Esophagus squamous epithelium (tissue), 5 donors: ENCODE results near the gene AFF4. TPM values are rescaled to one million over a fixed set of nuclear protein-coding genes. Genes with fewer than 3 reads are reported as not detected.
"Not testable (repeated sequence)": the region's sequence is repeated elsewhere in the genome, so short reads cannot be mapped to it uniquely, and the experiment has no call there.

Experiments
- DNase-seq: peaks from one replicate; lab custom pipeline; 2025; lab: John Stamatoyannopoulos, UW
- H3K27ac ChIP-seq, 4 donors: fragments of 200-600 bp; sonication (generic); one replicate each; pipeline ENCODE4 v1.5.1; 2016 to 2019; ENCODE audit warnings: mild to moderate bottlenecking in 1 of 4
- H3K27me3 ChIP-seq, 4 donors: fragments of 200-600 bp; sonication (generic); 1 replicate in 3 of 4; 2 replicates in 1 of 4; pipeline versions ENCODE4 v1.5.1 to v1.6.0; 2017 to 2021; ENCODE audit warnings: antibody characterized with exemption in 1 of 4
- H3K36me3 ChIP-seq, 3 donors: fragments of 200-600 bp; sonication (generic); one replicate each; pipeline ENCODE4 v1.5.1; 2016 to 2019
- H3K4me1 ChIP-seq, 3 donors: fragments of 200-600 bp; sonication (generic); one replicate each; pipeline ENCODE4 v1.5.1; 2017 to 2019
- H3K4me3 ChIP-seq, 4 donors: fragments of 200-600 bp; sonication (generic); 1 replicate in 3 of 4; 2 replicates in 1 of 4; pipeline ENCODE4 v1.5.1; 2016 to 2019; ENCODE audit warnings: mild to moderate bottlenecking in 2 of 4, moderate library complexity in 1 of 4
- H3K9me3 ChIP-seq, 3 donors: fragments of 200-600 bp; sonication (generic); one replicate each; pipeline ENCODE4 v1.5.1; 2016 to 2019
- CTCF ChIP-seq, 6 experiments: fragments of 450-650 bp in 4 of 6; fragments of 200-600 bp in 2 of 6; sonication (generic) in 2 of 6; IDR thresholded peaks; one replicate each; pipeline ENCODE4 v1.5.1; 2016 to 2019; ENCODE audit warnings: antibody characterized with exemption in 6 of 6, mild to moderate bottlenecking in 4 of 6, moderate library complexity in 4 of 6
- POLR2A ChIP-seq, 4 donors: fragments of 450-650 bp; IDR thresholded peaks; one replicate each; pipeline ENCODE4 v1.6.1; 2017; ENCODE audit warnings: antibody characterized with exemption in 4 of 4, mild to moderate bottlenecking in 4 of 4, moderate library complexity in 3 of 4
- WGBS, 2 donors: methylation state at CpG; one replicate each; pipeline ENCODE4 v1.1.5; 2018; 5-methylcytosine and 5-hydroxymethylcytosine counted together
- intact Hi-C: fragments of 100-400 bp; cut with DNase I; formaldehyde crosslinking; loops from one replicate; pipeline ENCODE4 v1.15.0; 2022
- total RNA-seq, 4 donors: library from RNA; depleted of rRNA; stranded (reverse); fragments of >200 nt; gene quantifications; one replicate each; pipeline ENCODE4 v1.1.0, GENCODE V29; 2016
- donor health status: DM: yes; HTN: yes; CAD: no.

AFF4 gene
- total RNA-seq, 4 donors from 2014 or later = 35.1 to 69.2 (median 64.0) TPM

- Histone ChIP-seq H3K9me3 (no peaks in the 10 kb centered on the region), H3K36me3 (peaks cover 0 to 46% (median 0%) of the 10 kb centered on the region in 3 donors), H3K27ac (no peak overlapping the region), H3K4me1 (no peaks in the 10 kb centered on the region), H3K27me3 (no peaks in the 10 kb centered on the region), H3K4me3 (no peak overlapping the region)
- intact Hi-C loops = no loop called here
- no peak for TF ChIP-seq POLR2A (IDR thresholded peaks at IDR 0.05)
- no peak for TF ChIP-seq CTCF (IDR thresholded peaks at IDR 0.05)
- DNase-seq = no peak
- 88 to 100% methylated on average over 2 of the region's 2 CpGs for WGBS, 2 donors
Measured at GRCh38 chr5:132998556-132998955, 35.1 kb upstream of the AFF4 start.

- intact Hi-C loops = no loop called here
- Histone ChIP-seq H3K27me3 (no peaks in the 10 kb centered on the region), H3K4me3 (no peak overlapping the region), H3K4me1 (no peaks in the 10 kb centered on the region), H3K27ac (no peak overlapping the region), H3K9me3 (no peaks in the 10 kb centered on the region), H3K36me3 (peaks cover 0 to 26% (median 0%) of the 10 kb centered on the region in 3 donors)
- DNase-seq = no peak
- TF ChIP-seq CTCF (IDR thresholded peaks at IDR 0.05) = no peak
- TF ChIP-seq POLR2A (IDR thresholded peaks at IDR 0.05) = no peak
- 41 to 65% methylated on average over 1 of the region's 1 CpG for WGBS, 2 donors
Measured at GRCh38 chr5:132996307-132996706, 32.9 kb upstream of the AFF4 start.

- no peak overlapping the region for H3K27ac ChIP-seq
- H3K4me1 ChIP-seq = no peaks in the 10 kb centered on the region
- no peak for DNase-seq
- intact Hi-C loops = no loop called here
- H3K36me3 ChIP-seq = no peaks in the 10 kb centered on the region
- H3K9me3 ChIP-seq = no peaks in the 10 kb centered on the region
- TF ChIP-seq CTCF (IDR thresholded peaks at IDR 0.05) = no peak
- no peak for TF ChIP-seq POLR2A (IDR thresholded peaks at IDR 0.05)
- H3K4me3 ChIP-seq = no peak overlapping the region
- WGBS, 2 donors = 85 to 93% methylated on average over 23 to 27 of the region's 28 CpGs
- H3K27me3 ChIP-seq = no peaks in the 10 kb centered on the region
Measured at GRCh38 chr5:132987531-132988408, 24.3 kb upstream of the AFF4 start.

- DNase-seq, H3K27ac ChIP-seq, H3K4me1 ChIP-seq, H3K36me3 ChIP-seq, intact Hi-C loops, H3K27me3 ChIP-seq, H3K4me3 ChIP-seq, H3K9me3 ChIP-seq: not testable (repeated sequence)
- WGBS, 2 donors = no CpG with 5 or more reads among the region's 30 CpGs
Measured at GRCh38 chr5:132982971-132983370, 19.5 kb upstream of the AFF4 start.

- Histone ChIP-seq H3K27me3 (no peaks in the 10 kb centered on the region), H3K9me3 (no peaks in the 10 kb centered on the region), H3K27ac (no peak overlapping the region), H3K4me1 (no peaks in the 10 kb centered on the region), H3K36me3 (no peaks in the 10 kb centered on the region), H3K4me3 (no peak overlapping the region)
- no peak for TF ChIP-seq POLR2A (IDR thresholded peaks at IDR 0.05)
- no peak for TF ChIP-seq CTCF (IDR thresholded peaks at IDR 0.05)
- intact Hi-C loops = no loop called here
- 85 to 89% methylated on average over 3 of the region's 3 CpGs for whole genome bisulfite sequencing, 2 donors
- no peak for DNase-seq
Measured at GRCh38 chr5:132981288-132981687, 17.9 kb upstream of the AFF4 start.
